Transverse colon (tissue), 4 donors: ENCODE measurements around the gene SHROOM3.

ENCODE experiments used
- POLR2A ChIP-seq: fragments of 450-650 bp; IDR thresholded peaks from one replicate; pipeline ENCODE4 v1.6.1; 2016; ENCODE audit warnings: antibody characterized with exemption, mild to moderate bottlenecking, moderate library complexity
- POLR2AphosphoS5 ChIP-seq, 3 donors: sonication (generic); formaldehyde crosslinking; IDR thresholded peaks; one replicate each; pipeline ENCODE4 v1.6.1; 2016; ENCODE audit warnings: antibody characterized with exemption in 3 of 3
- TF ChIP-seq, protein P1 (sequence below), 5 experiments: fragments of 200-600 bp in 3 of 5; fragments of 450-650 bp in 2 of 5; sonication (generic) in 3 of 5; IDR thresholded peaks; 1 replicate in 2 of 5; 2 replicates in 3 of 5; pipeline ENCODE4 v1.5.1; 2016 to 2017; ENCODE audit warnings: antibody characterized with exemption in 5 of 5, inconsistent platforms in 3 of 5, mild to moderate bottlenecking in 2 of 5, moderate library complexity in 1 of 5

DNA sequence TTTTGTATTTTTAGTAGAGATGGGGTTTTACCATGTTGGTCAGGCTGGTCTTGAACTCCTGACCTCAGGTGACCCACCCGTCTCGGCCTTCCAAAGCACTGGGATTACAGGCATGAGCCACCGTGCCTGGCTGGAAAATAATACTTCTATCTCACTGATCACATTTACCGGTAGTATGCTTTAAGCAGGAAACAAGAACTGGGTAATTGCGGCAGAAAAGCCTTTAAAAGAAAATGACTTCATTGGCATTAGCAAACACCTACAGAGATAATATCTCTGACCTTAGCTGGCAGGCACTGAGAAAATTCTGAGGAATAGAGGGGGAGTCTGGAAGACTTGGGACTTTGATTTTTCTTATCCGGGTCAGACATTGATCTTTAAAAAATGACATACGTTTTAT is 78.5 kb downstream of the SHROOM3 start:
- no peak for TF ChIP-seq POLR2A
- TF ChIP-seq POLR2AphosphoS5 (IDR thresholded peaks at IDR 0.05): no peak
- TF ChIP-seq, protein P1, sequence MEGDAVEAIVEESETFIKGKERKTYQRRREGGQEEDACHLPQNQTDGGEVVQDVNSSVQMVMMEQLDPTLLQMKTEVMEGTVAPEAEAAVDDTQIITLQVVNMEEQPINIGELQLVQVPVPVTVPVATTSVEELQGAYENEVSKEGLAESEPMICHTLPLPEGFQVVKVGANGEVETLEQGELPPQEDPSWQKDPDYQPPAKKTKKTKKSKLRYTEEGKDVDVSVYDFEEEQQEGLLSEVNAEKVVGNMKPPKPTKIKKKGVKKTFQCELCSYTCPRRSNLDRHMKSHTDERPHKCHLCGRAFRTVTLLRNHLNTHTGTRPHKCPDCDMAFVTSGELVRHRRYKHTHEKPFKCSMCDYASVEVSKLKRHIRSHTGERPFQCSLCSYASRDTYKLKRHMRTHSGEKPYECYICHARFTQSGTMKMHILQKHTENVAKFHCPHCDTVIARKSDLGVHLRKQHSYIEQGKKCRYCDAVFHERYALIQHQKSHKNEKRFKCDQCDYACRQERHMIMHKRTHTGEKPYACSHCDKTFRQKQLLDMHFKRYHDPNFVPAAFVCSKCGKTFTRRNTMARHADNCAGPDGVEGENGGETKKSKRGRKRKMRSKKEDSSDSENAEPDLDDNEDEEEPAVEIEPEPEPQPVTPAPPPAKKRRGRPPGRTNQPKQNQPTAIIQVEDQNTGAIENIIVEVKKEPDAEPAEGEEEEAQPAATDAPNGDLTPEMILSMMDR (IDR thresholded peaks at IDR 0.05): no peak
